Stimulated activated CD8-positive, alpha-beta memory T cell treated with anti-CD3 and anti-CD28 coated beads, Interleukin-7, amount 100 ng/mL, for 48 hours (primary cell): Measurements from ENCODE around the gene LAMP2.
"Not testable (repeated sequence)": the region's sequence is repeated elsewhere in the genome, so short reads cannot be mapped to it uniquely, and the experiment has no call there.

Source experiments
- DNase-seq, 2 donors: peaks; one replicate each; pipeline ENCODE4 v3.0.0-alpha.2; 2020; ENCODE audit warnings: low read depth in 1 of 2; ENCODE audit errors: extremely low read depth in 1 of 2

LAMP2 gene

DNA sequence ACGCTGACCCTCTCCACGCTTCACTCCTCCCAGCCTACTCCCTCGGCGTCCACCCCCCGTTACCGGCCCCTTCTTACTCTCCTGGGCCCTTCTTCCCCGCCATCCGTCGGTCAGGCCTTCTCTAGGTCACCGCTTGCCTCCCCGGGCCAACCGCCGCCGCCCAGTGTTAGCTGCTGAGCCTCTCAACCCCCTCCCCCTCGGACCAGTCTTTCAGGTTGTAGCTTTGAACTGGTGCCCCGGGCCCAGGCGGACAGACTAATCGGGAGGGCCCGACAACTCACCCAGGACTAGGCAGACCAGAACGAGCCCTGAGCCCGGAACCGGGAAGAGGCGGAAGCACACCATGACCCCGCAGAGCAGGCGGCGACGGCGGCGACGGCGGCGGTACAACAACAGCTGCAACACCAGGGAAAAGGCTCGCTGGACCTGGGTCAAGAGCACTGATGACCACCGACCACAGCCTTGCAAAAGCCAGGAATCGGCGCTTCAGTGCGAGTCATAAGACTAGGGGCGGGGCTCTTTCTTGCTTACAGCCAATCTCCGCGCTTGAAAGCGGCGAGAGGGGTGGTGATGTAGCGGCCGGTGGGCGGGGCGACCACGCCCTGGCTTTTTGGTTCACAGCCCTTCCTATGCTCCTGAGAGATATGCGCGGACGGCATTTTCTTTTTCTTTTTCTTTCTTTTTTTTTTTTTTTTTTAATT lies at the start of gene LAMP2:
Gene LAMP2 (minus strand): TSS at position 472 of the 701 bp plus-strand sequence. CDS start 127 bp downstream, at position 345.
- DNase-seq = peak; percentile 60 to 74

DNA sequence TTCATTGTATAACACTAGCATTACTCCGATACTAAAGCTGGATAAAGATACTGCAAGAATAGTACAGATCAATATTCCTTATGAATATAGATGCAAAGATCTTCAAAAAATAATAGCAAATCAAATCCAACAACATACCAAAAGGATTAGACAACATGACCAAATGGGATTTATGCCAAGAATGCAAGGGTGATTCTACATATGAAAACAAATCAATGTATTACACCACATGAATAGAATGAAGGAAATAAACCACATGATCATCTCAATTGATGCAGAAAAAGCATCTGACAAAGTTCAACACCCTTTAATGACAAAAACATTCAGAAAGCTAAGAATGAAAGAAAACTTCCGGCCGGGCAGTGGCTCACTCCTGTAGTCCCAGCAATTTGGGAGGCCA lies 48.8 kb upstream of the LAMP2 start:
- no peak for DNase-seq

DNA sequence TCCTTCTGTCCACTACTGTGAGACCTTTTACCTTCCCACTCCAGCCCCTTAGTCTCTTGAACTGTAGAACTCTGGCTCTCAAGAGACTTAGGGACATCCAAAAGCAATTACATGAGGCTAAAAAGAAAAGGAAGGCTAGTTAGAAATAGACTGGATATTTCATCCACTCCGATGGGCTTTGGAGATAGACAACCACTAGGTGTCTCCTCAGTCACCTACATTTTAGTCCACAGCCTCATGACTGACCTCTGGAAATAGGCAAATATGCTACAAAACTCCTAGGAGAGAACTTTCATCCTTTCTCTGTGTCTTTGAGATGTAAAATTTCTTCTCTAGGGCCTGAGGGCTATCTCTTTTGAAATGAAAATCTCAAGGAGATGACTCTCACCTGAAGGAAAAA lies 45.1 kb upstream of the LAMP2 start:
- no peak for DNase-seq

DNA sequence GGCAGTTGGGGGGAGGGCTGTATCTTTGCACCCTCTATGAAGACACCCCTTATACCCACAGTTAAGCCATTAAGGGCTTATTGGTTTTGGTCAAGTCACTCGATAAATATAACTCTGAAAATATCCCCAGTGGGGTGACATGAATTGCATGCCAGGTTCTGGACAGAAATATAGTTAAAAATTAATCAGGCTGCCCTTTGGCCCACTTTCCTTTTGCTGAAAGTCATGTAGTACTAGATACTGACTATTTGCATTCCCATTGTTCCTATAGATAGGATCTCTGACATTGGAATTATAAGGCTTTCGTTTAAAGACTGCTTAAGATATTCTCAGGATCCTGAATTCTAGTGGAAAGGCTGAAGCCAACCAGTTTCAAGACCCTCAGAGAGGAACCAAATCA lies 43.5 kb upstream of the LAMP2 start:
- no peak for DNase-seq

DNA sequence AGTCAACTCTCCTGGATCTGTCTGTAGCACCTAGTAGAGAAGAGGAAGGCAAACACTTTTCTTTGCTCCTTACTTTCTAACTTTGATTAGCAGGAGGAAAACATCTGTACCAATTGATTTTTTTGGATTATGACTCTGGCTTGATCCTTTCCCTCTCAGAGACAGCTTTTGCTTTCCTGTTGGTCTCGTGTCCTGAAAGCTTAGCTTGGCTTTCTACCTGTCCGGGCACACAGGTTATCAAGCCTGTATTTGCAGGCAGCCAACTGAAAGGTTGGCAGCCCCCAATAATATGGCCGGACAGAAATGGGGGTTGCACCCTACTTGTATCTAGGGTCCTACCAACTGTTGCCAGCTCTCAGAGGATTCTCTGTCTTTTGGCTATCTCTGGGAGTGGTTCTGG lies 43.1 kb upstream of the LAMP2 start:
- no peak for DNase-seq

DNA sequence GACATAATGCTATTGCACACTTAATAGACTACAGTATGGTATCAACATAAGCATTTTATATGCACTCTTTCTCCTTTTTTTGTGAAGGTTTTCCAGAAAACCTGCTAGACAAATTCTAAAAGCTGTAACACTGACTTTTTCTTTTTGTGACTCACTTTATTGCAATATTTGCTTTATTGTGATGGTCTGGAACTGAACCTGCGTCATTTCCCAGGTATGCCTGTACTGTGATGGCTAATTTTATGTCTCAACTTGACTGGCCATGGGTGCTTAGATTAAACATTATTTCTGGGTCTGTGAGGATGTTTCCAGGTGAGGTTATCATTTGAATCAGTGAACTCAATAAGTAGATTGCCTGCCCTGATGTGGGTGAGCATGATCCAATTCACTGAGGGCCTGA lies 35.5 kb upstream of the LAMP2 start:
- DNase-seq = no peak

DNA sequence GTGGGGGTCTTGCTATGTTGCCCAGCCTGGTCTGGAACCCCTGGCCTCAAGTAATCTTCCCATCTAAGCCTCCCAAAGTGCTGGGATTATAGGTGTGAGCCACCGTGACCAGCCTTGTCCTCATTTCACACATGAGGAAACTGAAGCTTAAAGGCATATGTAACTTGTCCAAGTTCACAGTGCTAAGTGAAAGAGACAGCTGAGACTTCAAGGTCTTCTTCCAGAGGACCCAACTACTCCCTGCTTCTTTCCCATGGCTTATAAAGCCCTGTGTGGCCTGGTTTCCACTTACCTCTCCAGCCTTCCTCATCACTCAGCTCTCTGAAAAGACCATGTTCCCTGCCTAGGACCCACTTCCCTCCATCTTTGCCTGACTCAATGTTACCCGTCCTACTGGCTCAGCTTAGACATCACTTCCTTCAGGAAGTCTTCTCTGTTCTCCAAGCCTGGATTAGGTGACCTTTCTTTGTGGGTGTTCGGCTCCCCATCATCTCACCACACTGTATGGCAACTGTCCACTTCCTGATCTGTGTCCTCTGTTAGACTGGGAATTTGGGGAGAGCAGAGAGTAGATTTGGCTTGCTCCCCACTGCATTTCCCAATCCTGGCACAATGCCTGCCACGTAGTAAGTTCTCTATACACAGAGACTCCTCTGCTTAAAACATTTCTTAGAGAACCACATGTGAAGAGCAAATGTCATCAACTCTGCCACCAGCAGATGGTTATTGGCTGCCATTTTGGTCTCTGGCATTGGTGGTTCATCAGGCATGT lies 30.4 kb upstream of the LAMP2 start:
- DNase-seq = no peak

DNA sequence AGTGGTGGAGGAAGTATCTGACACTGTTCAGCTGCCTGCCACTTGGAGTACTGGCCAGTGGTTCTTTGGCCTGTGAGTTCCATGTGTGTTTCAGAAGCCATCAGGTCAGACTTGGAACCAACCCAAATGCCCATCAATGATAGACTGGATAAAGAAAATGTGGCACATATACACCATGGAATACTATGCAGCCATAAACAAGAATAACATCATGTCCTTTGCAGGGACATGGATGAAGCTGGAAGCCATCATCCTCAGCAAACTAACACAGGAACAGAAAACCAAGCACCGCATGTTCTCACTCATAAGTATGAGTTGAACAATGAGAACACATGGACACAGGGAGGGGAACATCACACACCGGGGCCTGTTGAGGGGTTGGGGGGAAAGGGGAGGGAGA lies 21.0 kb upstream of the LAMP2 start:
- DNase-seq = not testable (repeated sequence)

DNA sequence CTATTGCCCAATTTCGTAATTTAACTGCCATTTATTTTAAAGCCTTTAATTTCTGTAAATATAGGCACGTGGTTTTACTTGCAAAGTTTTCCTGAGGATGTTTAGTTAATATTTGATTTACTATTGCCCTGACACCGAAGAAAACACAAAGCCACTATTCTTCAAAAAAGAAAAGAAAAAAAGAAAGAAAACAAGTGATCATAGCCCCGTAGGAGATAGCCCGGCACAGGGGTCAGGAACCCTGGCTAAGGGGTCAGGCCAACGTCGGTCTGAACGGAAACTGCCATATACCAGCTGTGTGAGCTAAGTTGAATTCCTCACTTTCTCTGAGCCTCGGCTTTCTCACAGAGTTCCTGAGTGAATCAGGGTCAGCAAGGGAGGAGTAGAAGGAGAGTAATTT lies 17.7 kb upstream of the LAMP2 start:
- no peak for DNase-seq

DNA sequence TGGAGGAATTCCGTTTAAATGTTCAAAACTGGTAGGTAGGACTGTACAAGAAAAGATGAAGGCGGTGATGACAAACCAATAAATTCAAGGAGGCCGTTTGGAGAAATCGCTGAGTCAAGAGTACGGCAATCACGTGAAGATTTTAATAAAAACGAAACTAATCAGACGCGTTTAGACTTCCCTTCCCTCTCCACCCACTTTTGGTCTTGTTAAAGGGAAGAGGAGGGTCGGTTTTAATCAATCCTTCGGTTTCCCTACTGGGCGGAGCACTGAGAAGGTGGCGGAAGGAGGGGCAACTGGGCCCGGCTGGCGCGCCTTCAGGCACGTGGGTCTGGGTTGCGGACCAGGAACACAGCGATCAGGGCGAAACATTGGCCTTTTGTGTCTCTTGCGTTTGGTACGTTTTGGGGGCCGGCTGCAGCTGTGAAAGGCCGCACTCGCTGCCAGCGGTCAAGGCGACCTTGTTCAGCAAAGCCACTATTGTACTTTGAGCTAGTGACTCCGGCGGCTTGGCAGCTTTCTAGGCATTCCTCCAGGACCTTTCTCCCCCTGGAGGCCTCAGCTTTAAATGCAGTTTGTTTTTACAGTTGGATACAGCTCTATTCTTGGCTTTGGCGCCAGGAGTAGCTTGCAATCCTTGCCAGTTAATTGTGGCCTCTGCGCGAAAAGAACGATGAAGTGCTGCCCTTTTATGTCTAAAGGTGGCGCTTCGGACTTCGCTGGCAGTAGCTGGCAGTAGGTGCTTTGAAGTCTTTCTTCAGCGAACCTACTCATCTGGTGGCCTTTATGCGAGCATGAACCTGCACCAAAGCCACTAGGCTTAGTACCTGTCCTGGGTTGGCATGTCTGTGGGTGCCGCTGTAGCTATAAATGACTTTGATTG lies 16.8 kb upstream of the LAMP2 start:
- peak; percentile 22 to 25 for DNase-seq

DNA sequence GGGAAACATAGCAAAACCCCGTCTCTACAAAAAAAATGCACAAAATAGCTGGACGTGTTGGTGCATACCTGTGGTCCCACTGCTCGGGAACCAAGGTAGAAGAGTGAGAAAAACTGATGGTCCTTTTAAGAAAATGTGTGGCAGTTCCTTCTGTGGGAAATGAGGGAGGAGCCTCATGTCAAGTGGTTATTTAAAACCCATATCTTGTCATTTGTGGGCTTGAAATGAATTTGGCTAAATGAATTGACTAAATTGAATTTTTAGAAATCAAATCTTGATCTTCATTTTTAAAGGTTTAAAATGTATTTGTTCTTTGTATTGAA lies 16.2 kb upstream of the LAMP2 start:
- DNase-seq = no peak

DNA sequence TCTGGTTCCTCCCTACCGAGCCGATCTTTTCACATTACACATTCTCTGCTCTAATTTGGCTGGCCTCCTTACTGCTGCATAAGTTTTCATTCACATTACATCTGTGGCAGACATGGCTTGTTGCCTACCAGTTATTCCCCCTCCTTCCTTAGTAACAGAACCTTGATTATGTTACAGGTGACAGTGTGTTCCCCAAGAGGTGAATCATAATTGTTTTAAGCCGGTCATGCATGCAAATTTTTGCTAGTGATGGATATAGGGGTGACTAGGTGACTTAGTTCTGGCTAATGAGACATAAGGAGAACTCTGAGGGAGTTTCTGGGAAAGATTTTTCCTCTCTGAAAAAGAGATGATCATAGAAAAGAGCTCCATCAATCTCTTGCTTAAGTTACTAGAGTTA lies 8.4 kb upstream of the LAMP2 start:
- DNase-seq = no peak

DNA sequence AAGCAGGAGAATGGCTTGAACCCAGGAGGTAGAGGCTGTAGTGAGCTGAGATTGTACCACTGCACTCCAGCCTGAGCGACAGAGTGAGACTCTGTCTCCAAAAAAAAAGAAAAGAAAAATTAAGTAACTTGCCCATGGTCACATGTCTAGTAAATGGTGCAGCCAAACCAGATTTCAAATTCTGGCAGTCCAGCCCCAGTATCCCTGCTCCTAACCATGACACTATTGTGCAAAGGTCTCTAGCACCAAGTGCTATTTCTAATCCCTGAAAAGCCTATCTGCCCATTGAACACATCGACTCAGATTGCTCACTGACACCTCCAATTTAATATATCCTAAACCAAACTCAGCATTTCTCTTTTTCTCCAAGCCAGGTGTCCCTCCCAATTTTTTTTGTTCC lies 7.6 kb upstream of the LAMP2 start:
- no peak for DNase-seq

DNA sequence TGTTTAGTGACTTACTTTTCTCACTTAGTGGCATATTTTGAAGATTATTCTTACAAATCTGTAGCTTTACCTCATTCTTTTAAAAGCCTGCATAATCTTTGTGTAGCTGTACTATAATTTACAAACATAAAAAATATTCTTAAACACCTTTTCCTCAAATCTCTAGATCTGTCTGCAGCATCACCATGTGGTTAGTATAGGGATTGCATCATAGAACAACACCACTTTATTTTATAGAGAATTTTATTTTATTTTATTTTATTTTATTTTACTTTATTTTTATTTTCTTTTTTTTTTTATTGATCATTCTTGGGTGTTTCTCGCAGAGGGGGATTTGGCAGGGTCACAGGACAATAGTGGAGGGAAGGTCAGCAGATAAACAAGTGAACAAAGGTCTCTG lies 6.4 kb upstream of the LAMP2 start:
- DNase-seq = not testable (repeated sequence)

DNA sequence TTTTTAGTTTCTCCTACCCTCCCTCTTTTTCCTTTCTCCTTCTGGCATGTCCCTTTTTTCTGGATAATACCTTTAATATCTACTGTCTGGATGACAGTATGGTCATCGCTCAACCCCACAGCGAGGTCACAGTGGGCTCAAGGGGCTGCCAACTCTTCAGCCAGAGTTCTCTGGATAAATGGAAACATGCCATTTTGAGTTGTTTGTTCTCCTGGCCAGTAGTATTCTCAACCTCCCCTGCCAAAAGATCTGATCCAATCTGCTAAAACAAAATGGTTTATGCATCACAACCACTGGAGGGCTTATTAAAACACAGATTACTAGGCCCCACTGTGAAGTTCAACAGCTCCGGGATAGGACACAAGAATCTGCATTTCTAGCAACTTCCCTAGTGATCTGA lies 5.0 kb upstream of the LAMP2 start:
- no peak for DNase-seq

DNA sequence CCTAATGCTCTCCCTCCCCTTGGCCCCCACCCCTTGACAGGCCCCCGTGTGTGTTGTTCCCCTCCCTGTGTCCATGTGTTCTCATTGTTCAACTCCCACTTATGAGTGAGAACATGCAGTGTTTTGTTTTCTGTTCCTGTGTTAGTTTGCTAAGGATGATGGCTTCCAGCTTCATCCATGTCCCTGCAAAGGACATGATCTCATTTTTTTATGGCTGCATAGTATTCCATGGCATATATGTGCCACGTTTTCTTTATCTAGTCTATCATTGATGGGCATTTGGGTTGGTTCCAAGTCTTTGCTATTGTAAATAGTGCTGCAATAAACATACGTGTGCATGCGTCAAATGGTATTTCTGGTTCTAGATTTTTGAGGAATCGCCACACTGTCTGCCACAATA lies 561 bp upstream of the LAMP2 start:
- DNase-seq = not testable (repeated sequence)

DNA sequence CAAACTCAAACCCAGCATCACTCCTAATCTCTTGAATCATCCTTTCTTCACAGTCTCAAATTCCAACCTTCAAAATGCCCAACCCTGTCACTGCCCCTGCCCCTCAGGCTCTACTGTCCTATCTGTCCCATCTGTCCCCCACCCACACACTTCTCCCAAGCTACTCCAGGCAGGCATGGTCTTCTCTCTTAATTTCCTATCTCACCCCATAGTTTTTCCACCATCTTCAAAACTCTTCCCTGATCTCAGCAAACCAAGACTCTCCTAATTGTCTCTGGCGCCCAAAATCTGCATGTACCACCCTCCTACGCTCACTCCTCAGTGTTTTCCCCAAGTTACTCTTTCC lies 644 bp downstream of the LAMP2 start:
- DNase-seq = no peak

DNA sequence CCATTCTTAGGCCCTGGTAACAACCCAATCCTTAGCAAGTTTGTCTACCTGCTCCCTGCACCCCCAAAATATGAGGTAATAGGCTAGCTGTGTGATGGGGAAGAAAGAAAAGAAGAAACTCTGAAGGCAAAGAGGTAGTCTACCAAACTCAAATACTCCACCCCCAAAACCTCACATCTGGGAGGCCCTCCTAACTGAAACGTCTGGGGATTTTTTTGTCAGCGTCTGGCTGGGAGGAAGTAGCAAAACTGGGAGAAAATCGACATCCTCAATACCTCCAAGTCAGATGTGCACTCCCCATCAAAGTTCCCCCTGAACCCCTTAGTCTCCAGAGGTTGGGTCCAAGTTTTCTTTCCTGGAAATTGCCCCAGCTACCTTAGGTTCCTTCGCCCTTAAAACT lies 1.0 kb downstream of the LAMP2 start:
- DNase-seq = no peak

DNA sequence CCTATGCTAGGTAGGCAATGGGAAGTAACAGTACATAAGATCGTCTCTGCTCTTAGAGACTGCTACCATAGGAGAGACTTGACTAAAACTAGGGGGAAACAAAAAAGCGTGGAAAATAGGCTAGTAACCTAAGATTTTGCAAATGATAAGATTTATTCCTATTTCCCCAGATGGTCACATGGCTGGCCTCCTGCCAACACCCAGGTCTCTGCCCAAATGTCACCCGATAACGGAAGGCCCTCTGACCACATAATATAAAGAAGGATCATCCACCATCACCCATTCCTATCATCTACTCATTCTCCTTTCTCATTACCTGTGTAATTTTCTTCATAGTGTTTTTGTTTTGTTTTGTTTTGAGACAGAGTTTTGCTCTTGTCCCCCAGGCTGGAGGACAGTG lies 4.7 kb downstream of the LAMP2 start:
- DNase-seq = no peak

DNA sequence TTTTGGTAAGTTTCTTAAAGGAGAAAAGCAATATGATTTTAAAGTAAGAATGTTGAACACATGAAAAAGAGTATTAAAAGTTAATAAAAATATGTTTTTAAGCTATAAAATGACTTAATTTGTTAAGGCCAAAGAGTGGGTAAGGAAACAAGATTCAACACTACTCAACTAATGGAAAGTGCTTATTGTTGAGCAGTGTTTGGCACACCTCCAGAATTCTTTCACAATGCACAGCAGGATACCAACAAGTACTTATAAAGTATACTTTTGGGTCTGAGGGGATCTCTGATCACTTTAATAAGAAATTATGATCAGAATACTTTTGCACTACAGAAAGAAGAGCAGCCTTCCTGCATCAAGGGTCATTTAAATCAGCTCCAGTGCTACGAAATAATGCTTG lies 5.9 kb downstream of the LAMP2 start:
- no peak for DNase-seq

DNA sequence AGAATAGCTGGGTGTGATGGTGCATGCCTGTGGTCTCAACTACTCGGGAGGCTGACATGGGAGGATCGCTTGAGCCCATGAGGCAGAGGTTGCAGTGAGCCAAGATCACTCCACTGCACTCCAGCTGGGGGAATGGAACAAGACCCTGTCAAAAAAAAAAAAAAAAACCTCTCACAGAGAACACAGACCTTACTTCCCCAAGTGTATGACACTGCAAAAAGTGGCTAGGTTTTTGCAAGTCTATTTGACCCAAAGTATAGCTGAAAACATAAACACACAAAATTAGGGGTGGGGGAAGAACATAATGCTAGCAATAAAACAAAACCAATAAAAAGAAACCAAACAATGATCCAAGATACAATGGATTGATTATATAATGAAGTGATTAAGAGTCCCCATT lies 6.7 kb downstream of the LAMP2 start:
- DNase-seq = no peak

DNA sequence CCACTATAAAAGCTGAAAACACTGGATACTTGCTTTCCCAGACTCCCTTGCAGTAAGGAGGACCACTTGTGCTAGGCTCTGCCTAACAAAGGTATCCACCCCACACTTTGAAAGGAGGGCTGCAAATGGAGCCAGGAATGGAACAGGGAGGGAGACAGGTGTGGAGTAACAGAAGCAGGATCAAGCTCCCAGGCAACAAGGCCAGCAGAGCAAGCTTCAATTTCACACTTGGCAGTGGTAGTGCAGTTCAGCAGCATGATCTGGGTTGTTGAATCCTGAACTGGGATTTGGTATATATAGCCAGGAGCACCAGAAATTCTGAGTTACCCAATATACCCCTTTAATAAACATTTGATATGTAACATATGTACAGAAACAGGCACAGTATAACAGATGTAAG lies 9.8 kb downstream of the LAMP2 start:
- no peak for DNase-seq
